GM03348 (cell line): ENCODE data around the gene RSPH10B2.
"Not testable (repeated sequence)": the region's sequence is repeated elsewhere in the genome, so short reads cannot be mapped to it uniquely, and the experiment has no call there.

Experiments used
- DNase-seq: peaks from one replicate; pipeline ENCODE4 v3.0.0; 2012; ENCODE audit warnings: low spot score

Gene RSPH10B2

GRCh38 chr7:6842278-6842921 is 88.5 kb downstream of the RSPH10B2 start:
- DNase-seq: not testable (repeated sequence)

DNA sequence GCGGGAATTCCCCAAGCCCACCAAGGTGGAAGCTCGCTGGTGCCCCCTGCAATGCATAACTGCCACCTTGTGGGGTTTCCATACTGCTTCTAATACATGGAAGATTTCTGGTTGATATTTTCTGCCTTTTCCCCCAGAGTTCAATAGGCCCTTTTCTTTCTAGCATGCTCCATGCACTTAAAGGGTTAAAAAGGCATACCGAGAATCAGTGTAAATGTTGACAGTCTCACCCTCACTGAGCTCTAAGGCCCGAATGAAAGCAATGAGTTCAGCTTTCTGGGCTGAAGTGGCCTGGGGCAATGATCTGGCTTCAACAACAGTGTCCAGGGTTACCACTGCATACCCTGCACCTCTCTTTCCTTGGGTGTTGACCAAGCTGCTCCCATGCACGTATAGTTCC is 89.2 kb downstream of the RSPH10B2 start:
- not testable (repeated sequence) for DNase-seq

- DNase-seq: not testable (repeated sequence)
Observed at GRCh38 chr7:6843654-6844053, 89.8 kb downstream of the RSPH10B2 start.

DNA sequence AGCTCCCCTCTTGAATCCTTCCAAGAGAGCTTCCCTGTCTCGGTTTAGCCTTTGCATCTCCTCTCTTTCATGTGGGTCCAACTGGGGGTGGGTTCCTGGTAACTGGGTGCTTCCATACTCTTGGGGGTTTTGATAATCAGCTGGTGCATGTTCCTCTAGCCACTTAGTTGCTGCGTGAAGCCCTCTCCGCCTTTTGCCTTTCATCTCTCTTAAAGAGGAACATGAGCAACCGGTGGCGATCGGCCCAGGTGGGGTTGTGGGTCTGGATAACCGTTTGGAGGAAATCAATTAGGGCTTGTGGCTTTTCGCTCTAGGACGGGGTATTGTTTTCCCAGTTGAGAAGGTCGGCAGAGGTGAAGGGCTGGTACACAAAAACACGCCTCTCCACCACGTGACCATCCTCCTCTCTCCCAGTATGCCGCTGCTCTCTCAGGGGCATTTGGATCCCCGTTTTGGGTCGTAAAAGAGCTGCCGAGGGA is 92.1 kb downstream of the RSPH10B2 start:
- DNase-seq: not testable (repeated sequence)

- DNase-seq: not testable (repeated sequence)
Observed at GRCh38 chr7:6847751-6848150, 93.8 kb downstream of the RSPH10B2 start.
